HG03025 (cell line): ENCODE results near the gene EFS.
"Not testable (repeated sequence)": the region's sequence is repeated elsewhere in the genome, so short reads cannot be mapped to it uniquely, and the experiment has no call there.

Experiments
- ATAC-seq: cut with Tn5 transposase; IDR thresholded peaks from one replicate; pipeline ENCODE4 v1.9.1; 2021; ENCODE audit warnings: mild to moderate bottlenecking, moderate library complexity; ENCODE audit not compliant: unreplicated experiment, low FRiP score

Gene EFS

DNA sequence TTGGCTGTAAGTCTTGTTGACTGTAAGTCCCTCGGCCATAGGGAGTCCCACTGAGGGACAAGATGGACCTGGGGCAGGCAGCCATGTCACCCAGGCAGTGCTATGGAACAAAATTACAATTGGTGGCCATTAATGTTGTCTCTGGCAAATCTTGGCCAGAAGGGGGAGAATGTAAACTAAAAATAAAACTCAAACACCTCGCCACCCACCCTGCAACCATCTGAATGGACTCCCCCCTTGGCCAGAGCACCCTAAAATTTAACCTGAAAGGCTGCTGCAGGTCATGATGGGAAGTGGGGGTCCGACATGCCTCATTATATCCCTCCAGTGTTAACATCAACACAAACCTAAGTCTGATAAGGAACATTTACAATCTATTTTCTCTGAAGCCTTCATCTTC lies 20.5 kb downstream of the EFS start:
- no peak for ATAC-seq

DNA sequence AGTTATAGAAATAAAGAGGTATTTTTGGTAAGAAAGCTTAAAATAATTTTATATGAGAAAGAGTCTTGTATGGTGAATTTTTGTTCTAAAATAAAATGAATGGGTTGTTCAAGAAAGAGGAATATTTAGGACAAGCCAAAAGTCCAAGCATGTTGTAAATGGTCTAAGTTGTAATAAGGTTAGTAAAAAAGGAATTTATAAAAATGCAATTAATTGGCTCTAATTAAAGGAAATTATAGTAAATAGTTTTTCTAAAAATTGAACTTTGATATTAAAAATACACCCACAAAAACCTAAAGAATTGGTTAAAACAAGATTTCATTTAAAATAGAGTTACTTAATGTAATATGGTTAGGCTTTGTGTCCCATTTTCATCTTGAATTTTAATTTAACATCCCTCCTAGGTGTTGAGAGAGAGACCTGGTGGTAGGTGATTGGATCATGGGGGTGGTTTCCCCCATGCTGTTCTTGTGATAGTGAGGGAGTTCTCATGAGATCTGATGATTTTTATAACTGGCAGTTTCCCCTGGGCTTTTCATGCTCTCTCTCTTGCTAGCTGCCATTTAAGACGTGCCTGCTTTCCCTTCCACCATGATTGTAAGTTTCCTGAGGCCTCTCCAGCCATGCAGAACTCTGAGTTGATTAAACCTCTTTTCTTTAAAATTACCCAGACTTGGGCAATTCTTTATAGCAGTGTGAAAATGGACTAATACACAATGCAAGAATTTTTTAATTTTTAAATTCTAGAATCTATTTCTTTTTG lies 25.3 kb downstream of the EFS start:
- ATAC-seq, result no peak

DNA sequence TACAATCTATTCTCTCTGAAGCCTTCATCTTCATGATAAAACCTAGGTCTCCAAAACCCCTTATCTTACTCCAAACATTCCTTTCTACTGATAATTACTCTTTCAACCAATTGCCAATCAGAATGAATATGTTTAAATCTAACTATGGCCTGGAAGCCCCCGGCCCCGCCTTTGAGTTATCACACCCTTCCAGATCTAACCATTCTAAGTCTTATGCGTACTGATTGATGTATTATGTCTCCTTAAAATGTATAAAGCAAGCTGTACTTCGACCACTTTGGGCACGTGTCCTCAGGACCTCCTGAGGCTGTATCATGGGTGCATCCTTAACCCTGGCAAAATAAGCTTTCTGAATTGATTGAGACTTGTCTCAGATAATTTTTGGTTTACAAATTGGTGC lies 29.3 kb downstream of the EFS start:
- ATAC-seq, result no peak

DNA sequence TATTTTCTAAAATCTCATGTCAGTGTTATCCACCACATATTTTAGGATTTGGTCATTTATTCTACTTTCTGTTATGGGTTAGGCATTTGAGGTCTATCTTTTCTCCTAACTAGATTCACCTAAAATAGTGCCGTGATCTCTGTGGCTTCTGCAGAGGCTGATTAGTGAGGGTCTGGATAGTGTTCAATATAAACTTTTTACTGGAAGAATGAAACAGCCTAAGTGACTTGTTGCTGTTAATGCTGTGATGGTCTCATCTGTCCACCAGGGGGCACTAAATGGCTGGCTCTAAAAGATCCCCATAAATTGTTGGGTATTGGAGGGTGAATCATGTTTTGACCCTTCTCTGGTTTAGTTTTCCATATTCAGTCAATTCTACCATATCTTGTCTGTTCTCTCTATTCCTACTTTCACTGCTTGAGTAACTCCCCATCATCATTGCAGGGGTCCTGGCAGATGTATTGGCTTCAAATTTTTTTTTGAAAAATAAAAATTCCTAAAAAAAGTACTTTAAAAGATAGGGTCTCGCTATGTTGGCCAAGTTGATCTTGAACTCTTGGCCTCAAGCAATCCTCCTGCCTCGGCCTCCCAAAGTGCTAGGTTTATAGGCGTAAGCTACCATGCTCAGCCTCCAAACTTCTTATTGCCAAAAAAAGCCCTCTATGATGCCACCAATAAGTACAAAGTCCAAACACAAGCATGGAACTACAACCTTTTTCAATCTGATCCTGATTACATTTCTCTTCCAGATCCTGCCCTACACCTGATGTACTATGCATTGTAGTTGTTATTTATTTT lies 36.8 kb downstream of the EFS start:
- no peak for ATAC-seq

DNA sequence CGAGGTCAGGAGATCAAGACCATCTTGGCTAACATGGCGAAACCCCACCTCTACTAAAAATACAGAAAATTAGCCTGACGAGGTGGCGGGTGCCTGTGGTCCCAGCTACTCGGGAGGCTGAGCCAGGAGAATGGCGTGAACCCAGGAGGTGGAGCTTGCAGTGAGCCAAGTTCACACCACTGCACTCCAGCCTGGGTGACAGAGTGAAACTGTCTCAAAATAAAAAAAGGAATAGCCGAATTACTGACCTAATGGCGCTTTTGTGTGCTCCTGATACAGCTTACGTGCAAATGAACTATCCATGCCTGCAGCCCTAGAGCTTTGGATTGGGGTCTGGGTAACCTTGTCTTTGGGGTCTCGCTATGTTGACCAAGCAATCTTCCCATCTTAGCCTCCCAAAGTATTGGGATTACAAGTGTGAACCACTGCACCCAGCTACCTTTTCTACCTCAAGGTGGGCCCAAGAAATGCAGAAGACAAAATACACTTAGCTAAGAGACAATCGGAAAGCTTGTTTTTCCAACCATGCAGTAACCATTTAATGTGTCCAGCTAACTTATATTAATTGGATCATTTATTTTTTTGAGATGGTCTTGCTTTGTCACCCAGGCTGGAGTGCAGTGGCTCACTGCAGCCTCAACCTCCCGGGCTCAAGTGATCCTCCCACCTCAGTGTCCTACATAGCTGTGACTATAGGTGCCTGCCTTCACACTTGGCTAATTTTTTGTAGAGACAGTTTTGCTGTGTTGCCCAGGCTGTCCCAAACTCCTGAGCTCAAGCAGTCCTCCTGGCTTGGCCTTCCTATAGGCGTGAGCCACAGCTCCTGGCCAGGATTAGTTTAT lies 38.3 kb downstream of the EFS start:
- no peak for ATAC-seq

DNA sequence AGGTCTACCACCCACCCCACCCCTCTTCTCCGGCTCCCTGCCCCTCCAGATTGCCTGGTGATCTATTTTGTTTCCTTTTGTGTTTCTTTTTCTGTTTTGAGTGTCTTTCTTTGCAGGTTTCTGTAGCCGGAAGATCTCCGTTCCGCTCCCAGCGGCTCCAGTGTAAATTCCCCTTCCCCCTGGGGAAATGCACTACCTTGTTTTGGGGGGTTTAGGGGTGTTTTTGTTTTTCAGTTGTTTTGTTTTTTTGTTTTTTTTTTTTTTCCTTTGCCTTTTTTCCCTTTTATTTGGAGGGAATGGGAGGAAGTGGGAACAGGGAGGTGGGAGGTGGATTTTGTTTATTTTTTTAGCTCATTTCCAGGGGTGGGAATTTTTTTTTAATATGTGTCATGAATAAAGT lies 39.2 kb downstream of the EFS start:
- not testable (repeated sequence) for ATAC-seq

DNA sequence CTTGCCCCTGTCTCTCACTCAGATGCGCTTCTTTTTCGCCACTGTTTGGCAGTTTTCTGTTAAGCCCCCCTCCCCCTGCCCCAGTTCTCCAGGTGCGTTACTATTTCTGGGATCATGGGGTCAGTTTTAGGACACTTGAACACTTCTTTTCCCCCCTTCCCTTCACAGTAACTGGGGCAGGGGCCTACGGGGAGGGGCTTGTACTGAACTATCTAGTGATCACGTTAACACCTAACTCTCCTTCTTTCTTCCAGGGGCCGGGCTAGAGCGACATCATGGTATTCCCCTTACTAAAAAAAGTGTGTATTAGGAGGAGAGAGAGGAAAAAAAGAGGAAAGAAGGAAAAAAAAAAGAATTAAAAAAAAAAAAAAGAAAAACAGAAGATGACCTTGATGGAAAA lies 40.0 kb downstream of the EFS start:
- ATAC-seq, result no peak

DNA sequence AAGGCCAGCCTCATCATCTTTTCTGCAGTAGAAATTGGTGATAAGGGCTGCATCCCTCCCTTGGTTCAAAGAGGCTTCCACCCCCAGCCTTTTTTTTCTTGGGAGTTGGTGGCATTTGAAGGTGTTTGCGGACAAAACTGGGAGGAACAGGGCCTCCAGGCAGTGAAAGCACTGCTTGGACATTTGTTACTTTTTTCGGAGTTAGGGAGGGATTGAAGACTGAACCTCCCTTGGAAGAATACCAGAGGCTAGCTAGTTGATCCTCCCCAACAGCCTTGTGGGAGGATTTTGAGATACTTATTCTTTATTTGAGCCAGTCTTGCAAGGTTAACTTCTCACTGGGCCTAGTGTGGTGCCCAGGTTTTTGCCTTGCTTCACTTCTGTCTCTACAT lies 40.5 kb downstream of the EFS start:
- no peak for ATAC-seq

DNA sequence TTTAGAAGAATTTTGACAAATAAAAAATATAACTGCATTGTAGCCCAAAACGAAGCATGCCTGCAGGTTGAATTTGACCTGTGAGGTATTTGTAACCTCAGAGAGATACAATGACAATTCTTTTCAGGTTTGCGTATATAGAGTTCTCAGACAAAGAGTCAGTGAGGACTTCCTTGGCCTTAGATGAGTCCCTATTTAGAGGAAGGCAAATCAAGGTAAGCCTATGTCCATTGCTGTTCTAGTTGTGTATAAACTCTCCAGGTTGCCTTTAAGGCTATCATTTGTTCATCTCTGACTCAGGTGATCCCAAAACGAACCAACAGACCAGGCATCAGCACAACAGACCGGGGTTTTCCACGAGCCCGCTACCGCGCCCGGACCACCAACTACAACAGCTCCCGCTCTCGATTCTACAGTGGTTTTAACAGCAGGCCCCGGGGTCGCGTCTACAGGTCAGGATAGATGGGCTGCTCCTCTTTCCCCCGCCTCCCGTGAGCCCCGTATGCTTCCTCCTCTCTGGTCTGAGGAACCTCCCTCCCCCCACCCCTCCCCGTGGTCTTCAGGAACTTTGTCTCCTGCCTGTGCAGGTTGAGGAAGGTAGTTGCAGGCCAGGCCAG lies 41.0 kb downstream of the EFS start:
- no peak for ATAC-seq

DNA sequence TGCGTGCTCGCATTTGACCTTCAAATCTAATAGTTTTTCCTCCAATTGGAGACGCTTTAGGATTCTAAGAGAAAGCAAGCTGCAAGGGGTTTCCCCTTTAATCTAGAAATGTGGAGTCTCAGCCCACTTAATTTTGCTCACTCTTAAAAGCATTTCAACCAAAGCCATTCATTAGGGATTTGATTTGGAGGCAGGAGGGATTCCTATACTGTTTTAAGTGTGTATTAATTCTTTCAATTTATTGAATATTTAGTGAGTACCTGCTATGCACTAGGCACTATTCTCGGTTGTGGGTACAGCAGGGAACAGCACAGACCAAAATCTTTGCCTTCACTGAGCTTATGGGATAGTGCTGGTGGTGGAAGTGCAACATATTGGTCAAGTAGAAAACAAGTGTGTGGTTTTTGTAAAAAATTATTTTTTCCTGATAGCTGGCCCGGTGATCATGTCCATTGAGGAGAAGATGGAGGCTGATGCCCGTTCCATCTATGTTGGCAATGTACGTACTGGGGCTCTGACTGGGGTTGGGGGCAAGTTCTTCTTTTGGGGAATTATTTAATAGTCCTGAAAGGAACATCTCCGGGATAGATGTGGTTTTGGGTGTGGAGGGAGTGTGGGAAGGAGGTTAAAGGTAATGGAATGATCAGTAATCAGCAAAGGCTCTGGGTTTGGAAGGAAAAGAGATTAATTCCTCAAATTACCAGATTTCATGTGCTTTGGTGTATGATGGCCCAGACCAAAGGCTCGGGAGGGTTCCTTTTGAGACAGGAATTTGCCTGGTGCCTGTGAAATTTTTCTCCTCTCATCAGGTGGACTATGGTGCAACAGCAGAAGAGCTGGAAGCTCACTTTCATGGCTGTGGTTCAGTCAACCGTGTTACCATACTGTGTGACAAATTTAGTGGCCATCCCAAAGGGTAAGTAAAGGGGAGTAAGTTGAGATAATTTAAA lies 42.1 kb downstream of the EFS start:
- no peak for ATAC-seq

DNA sequence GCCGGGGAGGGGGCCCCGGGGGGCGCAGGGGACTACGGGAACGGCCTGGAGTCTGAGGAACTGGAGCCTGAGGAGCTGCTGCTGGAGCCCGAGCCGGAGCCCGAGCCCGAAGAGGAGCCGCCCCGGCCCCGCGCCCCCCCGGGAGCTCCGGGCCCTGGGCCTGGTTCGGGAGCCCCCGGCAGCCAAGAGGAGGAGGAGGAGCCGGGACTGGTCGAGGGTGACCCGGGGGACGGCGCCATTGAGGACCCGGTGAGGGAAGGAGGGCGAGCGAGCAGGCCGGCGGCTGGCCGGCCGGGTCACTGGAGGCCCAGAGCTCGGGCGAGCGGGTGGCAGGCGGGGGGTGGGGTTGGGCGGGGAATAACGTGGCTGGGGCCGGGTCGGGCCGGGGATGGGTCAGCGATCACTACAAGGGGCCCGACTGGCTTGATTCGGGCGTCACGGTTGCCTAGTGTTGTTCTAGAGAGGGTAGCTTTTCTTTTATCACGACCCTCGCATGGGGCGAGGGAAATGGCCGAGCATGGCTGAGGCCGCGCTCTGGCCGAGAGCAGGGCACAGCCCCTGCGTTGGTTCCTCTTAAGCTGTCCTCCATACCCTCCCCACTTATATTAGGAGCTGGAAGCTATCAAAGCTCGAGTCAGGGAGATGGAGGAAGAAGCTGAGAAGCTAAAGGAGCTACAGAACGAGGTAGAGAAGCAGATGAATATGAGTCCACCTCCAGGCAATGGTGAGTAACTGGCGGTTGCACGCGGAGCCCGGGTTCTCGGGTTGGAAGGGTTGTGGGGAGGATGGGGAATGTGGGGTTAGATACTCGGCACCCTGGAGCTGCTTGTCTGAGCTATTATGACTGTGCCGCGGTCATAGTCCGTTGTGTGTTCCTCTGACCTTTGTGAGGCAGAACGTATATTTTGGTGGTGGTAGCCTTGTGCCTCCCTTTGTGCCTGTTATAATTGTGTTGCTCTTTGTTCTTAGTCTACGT lies 43.1 kb downstream of the EFS start:
- peak; percentile 17 for ATAC-seq

DNA sequence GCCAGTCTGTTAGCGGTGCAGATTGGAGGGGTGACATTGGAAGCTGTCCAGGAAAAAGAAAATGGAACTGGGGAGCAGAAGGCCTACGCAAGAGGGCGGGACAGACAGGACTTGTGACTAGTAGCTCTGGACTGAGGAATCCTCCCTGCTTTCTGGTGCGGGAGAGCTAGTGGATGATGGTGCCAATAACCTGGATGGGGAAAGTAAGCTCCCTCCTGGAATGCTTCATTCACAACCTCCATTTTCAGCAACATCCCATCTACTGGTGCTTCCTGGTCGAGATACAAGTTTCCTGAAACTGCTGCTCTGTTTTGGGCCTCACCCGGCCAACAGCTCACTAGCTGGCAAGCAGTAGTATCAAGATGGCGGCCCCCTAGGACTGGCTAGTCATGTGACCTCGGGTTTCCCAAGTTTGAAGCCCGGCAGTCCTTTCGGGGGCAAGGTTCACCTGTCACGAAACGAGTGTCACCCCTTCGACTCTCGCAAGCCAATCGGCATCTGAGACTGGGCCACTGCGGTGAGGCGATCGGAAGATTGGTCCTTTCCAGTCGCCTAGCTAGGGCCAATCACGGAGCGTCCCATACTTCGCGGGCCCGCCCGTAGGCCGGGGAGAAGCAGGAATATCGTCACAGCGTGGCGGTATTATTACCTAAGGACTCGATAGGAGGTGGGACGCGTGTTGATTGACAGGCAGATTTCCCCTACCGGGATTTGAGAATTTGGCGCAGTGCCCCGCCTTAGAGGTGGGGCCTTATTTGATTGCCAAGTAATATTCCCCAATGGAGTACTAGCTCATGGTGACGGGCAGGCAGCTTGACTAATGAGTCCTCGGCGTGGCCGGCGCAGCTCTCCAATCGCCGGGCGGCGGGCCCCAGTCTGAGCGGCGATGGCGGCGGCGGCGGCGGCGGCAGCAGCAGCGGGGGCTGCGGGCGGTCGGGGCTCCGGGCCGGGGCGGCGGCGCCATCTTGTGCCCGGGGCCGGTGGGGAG lies 44.1 kb downstream of the EFS start, which contains the start of gene PABPN1:
TSS of gene PABPN1 (plus strand) at position 874 of the 988 bp plus-strand sequence. CDS start at position 887, 13 bp downstream.
- ATAC-seq, result peak; percentile 88

DNA sequence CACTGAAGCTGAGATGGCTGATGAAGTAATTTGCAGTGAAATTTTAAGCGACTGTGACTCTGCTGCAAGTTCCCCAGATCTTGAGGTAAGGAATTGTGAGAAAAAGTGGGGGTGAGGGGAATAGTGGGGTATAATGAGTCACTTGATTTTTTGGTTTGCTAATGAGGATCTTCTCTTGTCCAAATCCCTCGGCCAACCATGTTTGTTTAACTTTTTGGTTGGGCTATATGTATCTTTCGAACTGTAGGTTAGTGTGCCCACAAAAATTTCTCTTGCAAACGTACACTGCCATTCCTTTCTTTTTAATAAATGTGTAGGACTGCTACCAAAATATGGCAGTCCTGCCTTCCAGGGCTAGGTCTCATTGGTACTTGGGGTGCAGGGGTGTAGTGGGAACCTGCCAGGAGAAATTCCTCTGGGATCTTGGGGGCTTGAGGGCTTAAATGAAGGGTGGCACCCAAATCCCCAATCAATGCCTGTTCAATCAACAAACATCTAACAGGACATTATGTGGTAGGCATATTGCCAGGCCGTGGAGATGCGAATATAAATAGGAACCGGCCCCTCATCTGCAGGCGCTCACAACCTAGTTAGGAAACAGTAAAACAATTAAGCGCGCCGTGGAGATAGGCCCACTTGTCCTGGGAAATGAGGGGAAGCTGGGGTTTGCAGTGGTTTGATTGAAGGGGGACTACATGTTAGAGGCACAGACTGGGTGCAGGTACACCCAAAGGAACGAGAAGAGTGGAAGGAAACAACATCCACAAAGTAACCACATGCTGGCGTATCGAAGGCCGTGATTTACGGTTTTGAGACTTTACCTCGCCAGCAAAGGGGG lies 45.0 kb downstream of the EFS start:
- ATAC-seq, result no peak

DNA sequence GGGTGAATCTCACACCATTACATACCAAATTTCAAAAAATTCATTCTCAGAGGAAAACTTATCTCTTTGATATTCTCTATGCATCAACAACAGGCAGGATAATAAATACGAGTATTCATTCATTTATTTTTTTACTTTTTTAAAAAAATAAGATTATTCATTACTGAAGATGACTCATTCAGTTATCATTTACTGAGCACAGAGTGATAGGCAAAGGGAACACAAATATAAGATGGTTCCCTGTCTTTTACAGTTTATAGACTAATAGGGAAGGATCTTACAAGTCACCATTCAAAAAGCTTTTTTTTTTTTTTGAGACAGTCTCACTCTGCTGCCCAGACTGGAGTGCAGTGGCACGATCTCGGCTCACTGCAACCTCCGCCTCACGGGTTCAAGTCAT lies 48.7 kb downstream of the EFS start:
- no peak for ATAC-seq

DNA sequence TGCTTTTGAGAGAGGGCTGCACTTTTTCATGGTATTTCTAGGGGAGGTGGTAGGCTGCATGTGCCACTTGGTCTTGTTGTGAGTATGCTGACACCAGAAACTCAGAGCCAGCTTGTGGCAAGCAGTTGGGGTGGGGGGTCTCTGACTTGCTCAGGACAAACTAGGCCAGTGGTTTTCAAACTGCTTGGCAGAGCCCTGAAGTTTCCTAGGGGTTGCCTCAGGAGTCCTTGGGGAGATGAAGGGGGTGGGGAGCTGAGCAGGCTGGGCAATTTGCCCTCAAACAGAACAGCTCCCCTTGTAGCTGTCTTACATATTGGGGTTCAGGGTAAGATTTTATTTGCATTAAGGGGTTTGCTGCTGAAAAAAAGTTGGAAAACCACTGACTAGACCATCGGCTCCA lies 54.4 kb downstream of the EFS start:
- no peak for ATAC-seq

DNA sequence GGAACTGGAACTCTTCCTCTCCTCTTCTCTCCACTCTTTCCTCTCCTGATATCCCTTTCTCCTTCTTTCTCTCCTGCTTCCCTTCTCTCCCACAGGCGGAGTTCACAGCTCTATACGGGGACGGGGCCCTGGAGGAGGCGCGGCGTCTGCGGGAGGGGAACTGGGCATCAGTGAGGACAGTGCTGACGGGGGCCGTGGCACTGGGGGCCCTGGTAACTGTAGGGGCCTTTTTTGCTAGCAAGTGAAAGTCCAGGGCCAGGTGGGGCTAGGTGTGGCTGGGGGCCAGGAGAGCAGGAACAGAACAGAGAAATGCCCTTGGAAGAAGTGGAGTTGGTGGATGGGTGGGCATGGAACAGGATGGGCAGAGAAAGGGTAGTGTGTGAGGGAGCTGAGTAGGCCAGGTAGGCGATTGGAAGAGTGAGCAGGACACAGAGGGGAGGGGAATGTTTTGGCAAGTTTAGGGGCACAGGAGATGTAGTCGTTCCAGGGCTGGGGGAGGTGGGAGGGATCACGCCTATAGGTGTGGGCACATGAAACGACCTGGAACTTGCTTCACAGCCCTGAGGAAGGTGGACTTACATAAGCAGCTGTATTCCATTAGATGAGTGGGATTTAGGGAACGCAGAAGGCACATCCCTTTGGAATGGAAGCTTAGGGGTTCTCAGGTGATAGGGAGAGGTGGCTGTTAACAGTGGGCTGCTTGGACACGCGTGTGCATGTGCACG lies 56.1 kb downstream of the EFS start:
- no peak for ATAC-seq
